Activated T-helper 17 cell treated with anti-CD3 and anti-CD28 coated beads, Interleukin-2, amount 50 U/mL, for 72 hours (primary cell): Measurements from ENCODE around the gene ZNF222. TPM values are rescaled to one million over a fixed set of nuclear protein-coding genes. Genes with fewer than 3 reads are reported as not detected.
A peak's percentile ranks its signal among the peaks of the same experiment; 100 is the strongest.

Experiments used
- ATAC-seq: fragments of 150-1000 bp; cut with Tn5 transposase; replicated peaks from 2 replicates; pipeline ENCODE4 v1.10.0; 2021; ENCODE audit warnings: mild to moderate bottlenecking, moderate library complexity
- H3K27ac Mint-ChIP-seq: one replicate; pipeline ENCODE4 v1.8.0; 2022; ENCODE audit warnings: mixed read lengths
- H3K27me3 Mint-ChIP-seq: one replicate; pipeline ENCODE4 v1.8.0; 2022; ENCODE audit warnings: mixed read lengths
- H3K36me3 Mint-ChIP-seq: one replicate; pipeline ENCODE4 v1.8.0; 2022; ENCODE audit warnings: low read depth, mild to moderate bottlenecking, mixed read lengths
- H3K4me1 Mint-ChIP-seq: one replicate; pipeline ENCODE4 v1.8.0; 2022; ENCODE audit warnings: mixed read lengths
- H3K4me3 Mint-ChIP-seq: one replicate; pipeline ENCODE4 v1.8.0; 2022; ENCODE audit warnings: mild to moderate bottlenecking, mixed read lengths
- H3K9me3 Mint-ChIP-seq: one replicate; pipeline ENCODE4 v1.8.0; 2022; ENCODE audit warnings: mixed read lengths
- total RNA-seq, 2 donors: library from RNA; stranded (reverse); gene quantifications; one replicate each; pipeline ENCODE4 v1.2.3, GENCODE V29; 2022

ZNF222 gene
- 1 to 10 TPM; 1.6 to 3.6 TPM for total RNA-seq

- H3K4me1 Mint-ChIP-seq, result peaks cover 20% of the 10 kb centered on the region
- H3K27me3 Mint-ChIP-seq, result no peaks in the 10 kb centered on the region
- peaks cover 44% of the 10 kb centered on the region for H3K36me3 Mint-ChIP-seq
- H3K4me3 Mint-ChIP-seq, result peak within 1 kb of the TSS; percentile 89
- H3K27ac Mint-ChIP-seq, result peak within 1 kb of the TSS; percentile 88
- H3K9me3 Mint-ChIP-seq, result peaks cover 15% of the 10 kb centered on the region
- peak; percentile 100 for ATAC-seq
These were observed at the start of gene ZNF222 for GRCh38 chr19:44025217-44025936. Gene ZNF222 (plus strand): TSS chr19:44025379. CDS start chr19:44025437, 58 bp downstream.

GRCh38 chr19:43976732-43977131 is 48.4 kb upstream of the ZNF222 start:
- Mint-ChIP-seq H3K36me3 (no peaks in the 10 kb centered on the region), H3K4me3 (no peak overlapping the region), H3K4me1 (no peaks in the 10 kb centered on the region), H3K27me3 (peaks cover 6% of the 10 kb centered on the region), H3K27ac (no peak overlapping the region), H3K9me3 (peaks cover 18% of the 10 kb centered on the region)
- ATAC-seq, result no peak

GRCh38 chr19:43983544-43983911 is 41.7 kb upstream of the ZNF222 start:
- H3K27ac Mint-ChIP-seq, result no peak overlapping the region
- H3K36me3 Mint-ChIP-seq, result peaks cover 7% of the 10 kb centered on the region
- H3K4me3 Mint-ChIP-seq, result peak overlapping the region; percentile 88
- no peak for ATAC-seq
- H3K4me1 Mint-ChIP-seq, result no peaks in the 10 kb centered on the region
- H3K27me3 Mint-ChIP-seq, result peaks cover under 1% of the 10 kb centered on the region
- peaks cover 5% of the 10 kb centered on the region for H3K9me3 Mint-ChIP-seq

- H3K4me1 Mint-ChIP-seq, result no peaks in the 10 kb centered on the region
- no peaks in the 10 kb centered on the region for H3K27me3 Mint-ChIP-seq
- peaks cover 13% of the 10 kb centered on the region for H3K36me3 Mint-ChIP-seq
- peaks cover 6% of the 10 kb centered on the region for H3K9me3 Mint-ChIP-seq
- H3K27ac Mint-ChIP-seq, result peak within 1 kb of the TSS; percentile 86
- H3K4me3 Mint-ChIP-seq, result peak within 1 kb of the TSS; percentile 88
- ATAC-seq, result peak; percentile 97
These were observed 41.1 kb upstream of the ZNF222 start, which contains the start of gene ZNF155 for GRCh38 chr19:43983912-43984686. Gene ZNF155 (plus strand): TSS chr19:43984188. CDS start chr19:43988544, 4,356 bp downstream.

GRCh38 chr19:43984687-43985000 is 40.5 kb upstream of the ZNF222 start:
- H3K36me3 Mint-ChIP-seq, result peaks cover 18% of the 10 kb centered on the region
- H3K27ac Mint-ChIP-seq, result peak overlapping the region; percentile 86
- peak; percentile 10 for ATAC-seq
- H3K27me3 Mint-ChIP-seq, result no peaks in the 10 kb centered on the region
- H3K4me3 Mint-ChIP-seq, result peak overlapping the region; percentile 88
- no peaks in the 10 kb centered on the region for H3K4me1 Mint-ChIP-seq
- peaks cover 6% of the 10 kb centered on the region for H3K9me3 Mint-ChIP-seq

DNA sequence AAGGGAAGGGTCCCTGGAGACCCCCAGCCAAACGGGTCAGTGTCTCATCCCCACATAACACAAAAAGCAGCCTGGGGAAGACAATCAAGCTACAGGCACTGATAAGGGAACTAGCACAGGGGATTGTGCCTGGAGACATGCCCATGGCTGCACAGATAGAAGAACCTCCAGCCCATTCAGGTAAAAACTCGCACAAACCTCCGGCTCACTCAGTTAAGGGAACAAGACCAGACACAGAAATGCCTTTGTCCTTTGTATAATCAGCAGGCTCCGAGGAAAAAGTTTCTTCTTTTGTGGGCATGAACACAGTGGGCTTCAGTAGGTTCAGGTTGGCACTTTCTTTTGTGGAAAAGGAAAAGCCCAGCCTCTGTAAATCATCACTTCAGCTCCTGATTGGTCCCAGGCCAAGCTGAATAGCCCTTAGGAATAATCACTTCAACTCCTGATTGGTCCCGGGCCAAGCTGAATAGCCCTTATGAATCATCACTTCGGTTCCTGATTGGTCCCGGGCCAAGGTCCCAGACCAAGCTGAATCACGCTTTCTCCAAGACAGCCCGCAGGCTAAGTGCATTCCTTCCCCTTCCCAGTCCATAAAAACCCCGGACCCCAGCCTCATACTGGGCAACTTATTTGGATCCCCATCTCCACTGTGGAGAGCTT is 27.4 kb upstream of the ZNF222 start:
- peaks cover 49% of the 10 kb centered on the region for H3K36me3 Mint-ChIP-seq
- H3K9me3 Mint-ChIP-seq, result peaks cover 17% of the 10 kb centered on the region
- no peak for ATAC-seq
- H3K4me3 Mint-ChIP-seq, result no peak overlapping the region
- H3K4me1 Mint-ChIP-seq, result peaks cover 10% of the 10 kb centered on the region
- H3K27ac Mint-ChIP-seq, result no peak overlapping the region
- H3K27me3 Mint-ChIP-seq, result no peaks in the 10 kb centered on the region

- ATAC-seq, result no peak
- H3K36me3 Mint-ChIP-seq, result peaks cover 19% of the 10 kb centered on the region
- no peaks in the 10 kb centered on the region for H3K27me3 Mint-ChIP-seq
- peaks cover 17% of the 10 kb centered on the region for H3K4me1 Mint-ChIP-seq
- H3K9me3 Mint-ChIP-seq, result peaks cover 16% of the 10 kb centered on the region
- peak overlapping the region; percentile 93 for H3K27ac Mint-ChIP-seq
- peak overlapping the region; percentile 97 for H3K4me3 Mint-ChIP-seq
These were observed 23.0 kb upstream of the ZNF222 start for GRCh38 chr19:44002212-44002565.

GRCh38 chr19:44002566-44003460 is 22.4 kb upstream of the ZNF222 start, which contains the start of gene ZNF230:
Gene ZNF230 (plus strand): TSS chr19:44002957. CDS start chr19:44007079, 4,122 bp downstream.
- Mint-ChIP-seq H3K4me3 (peak within 1 kb of the TSS; percentile 97), H3K27me3 (no peaks in the 10 kb centered on the region), H3K9me3 (peaks cover 23% of the 10 kb centered on the region), H3K4me1 (peaks cover 17% of the 10 kb centered on the region), H3K27ac (peak within 1 kb of the TSS; percentile 93), H3K36me3 (peaks cover 21% of the 10 kb centered on the region)
- peak; percentile 99 for ATAC-seq

- H3K4me1 Mint-ChIP-seq, result peaks cover 17% of the 10 kb centered on the region
- H3K27me3 Mint-ChIP-seq, result no peaks in the 10 kb centered on the region
- peaks cover 28% of the 10 kb centered on the region for H3K36me3 Mint-ChIP-seq
- peak overlapping the region; percentile 97 for H3K4me3 Mint-ChIP-seq
- peak overlapping the region; percentile 93 for H3K27ac Mint-ChIP-seq
- peak; percentile 22 for ATAC-seq
- H3K9me3 Mint-ChIP-seq, result peaks cover 18% of the 10 kb centered on the region
These were observed 21.6 kb upstream of the ZNF222 start for GRCh38 chr19:44003461-44004009.

GRCh38 chr19:44005973-44006372 is 19.2 kb upstream of the ZNF222 start:
- ATAC-seq, result no peak
- no peaks in the 10 kb centered on the region for H3K27me3 Mint-ChIP-seq
- H3K9me3 Mint-ChIP-seq, result peaks cover 28% of the 10 kb centered on the region
- no peak overlapping the region for H3K27ac Mint-ChIP-seq
- peaks cover 17% of the 10 kb centered on the region for H3K4me1 Mint-ChIP-seq
- no peak overlapping the region for H3K4me3 Mint-ChIP-seq
- H3K36me3 Mint-ChIP-seq, result peaks cover 53% of the 10 kb centered on the region

GRCh38 chr19:44007473-44007872 is 17.7 kb upstream of the ZNF222 start:
- Mint-ChIP-seq H3K36me3 (peaks cover 62% of the 10 kb centered on the region), H3K4me3 (no peak overlapping the region), H3K4me1 (peaks cover 10% of the 10 kb centered on the region), H3K27me3 (no peaks in the 10 kb centered on the region), H3K27ac (no peak overlapping the region), H3K9me3 (peaks cover 35% of the 10 kb centered on the region)
- no peak for ATAC-seq

DNA sequence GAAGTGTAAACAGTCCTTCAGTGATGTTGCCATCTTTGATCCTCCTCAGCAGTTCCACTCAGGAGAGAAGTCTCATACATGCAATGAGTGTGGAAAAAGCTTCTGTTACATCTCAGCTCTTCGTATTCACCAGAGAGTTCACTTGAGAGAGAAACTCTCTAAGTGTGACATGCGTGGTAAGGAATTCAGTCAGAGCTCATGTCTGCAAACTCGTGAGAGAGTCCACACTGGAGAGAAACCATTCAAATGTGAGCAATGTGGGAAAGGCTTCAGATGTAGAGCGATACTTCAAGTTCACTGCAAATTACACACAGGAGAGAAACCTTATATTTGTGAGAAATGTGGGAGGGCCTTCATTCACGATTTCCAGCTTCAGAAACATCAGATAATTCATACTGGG is 14.7 kb upstream of the ZNF222 start:
- no peaks in the 10 kb centered on the region for H3K4me1 Mint-ChIP-seq
- ATAC-seq, result no peak

GRCh38 chr19:44019498-44019897 is 5.7 kb upstream of the ZNF222 start:
- Mint-ChIP-seq H3K9me3 (peaks cover 28% of the 10 kb centered on the region), H3K27me3 (peaks cover 17% of the 10 kb centered on the region), H3K4me3 (no peak overlapping the region), H3K36me3 (no peaks in the 10 kb centered on the region), H3K4me1 (peaks cover under 1% of the 10 kb centered on the region), H3K27ac (no peak overlapping the region)
- ATAC-seq, result no peak

More for the DNA sequence above, 14.7 kb upstream of the ZNF222 start:
- Mint-ChIP-seq H3K36me3 (peaks cover 62% of the 10 kb centered on the region), H3K27me3 (no peaks in the 10 kb centered on the region), H3K27ac (no peak overlapping the region), H3K9me3 (peaks cover 44% of the 10 kb centered on the region), H3K4me3 (no peak overlapping the region)
